Skin epidermis (tissue), 12 donors: ENCODE data around the gene CA14.
"Not testable (repeated sequence)": the region's sequence is repeated elsewhere in the genome, so short reads cannot be mapped to it uniquely, and the experiment has no call there.

Experiments
- H3K27ac ChIP-seq, 21 experiments: fragments of 200-600 bp; sonication (generic) in 11 of 21; one replicate each; pipeline ENCODE4 v1.5.0; 2020; ENCODE audit warnings: mild to moderate bottlenecking in 3 of 21, inconsistent platforms in 2 of 21, moderate library complexity in 2 of 21
- H3K4me3 ChIP-seq, 7 experiments: fragments of 200-600 bp; sonication (generic) in 2 of 7; one replicate each; pipeline ENCODE4 v1.5.0; 2020; ENCODE audit warnings: inconsistent platforms in 2 of 7, mild to moderate bottlenecking in 2 of 7, moderate library complexity in 1 of 7

Gene CA14

DNA sequence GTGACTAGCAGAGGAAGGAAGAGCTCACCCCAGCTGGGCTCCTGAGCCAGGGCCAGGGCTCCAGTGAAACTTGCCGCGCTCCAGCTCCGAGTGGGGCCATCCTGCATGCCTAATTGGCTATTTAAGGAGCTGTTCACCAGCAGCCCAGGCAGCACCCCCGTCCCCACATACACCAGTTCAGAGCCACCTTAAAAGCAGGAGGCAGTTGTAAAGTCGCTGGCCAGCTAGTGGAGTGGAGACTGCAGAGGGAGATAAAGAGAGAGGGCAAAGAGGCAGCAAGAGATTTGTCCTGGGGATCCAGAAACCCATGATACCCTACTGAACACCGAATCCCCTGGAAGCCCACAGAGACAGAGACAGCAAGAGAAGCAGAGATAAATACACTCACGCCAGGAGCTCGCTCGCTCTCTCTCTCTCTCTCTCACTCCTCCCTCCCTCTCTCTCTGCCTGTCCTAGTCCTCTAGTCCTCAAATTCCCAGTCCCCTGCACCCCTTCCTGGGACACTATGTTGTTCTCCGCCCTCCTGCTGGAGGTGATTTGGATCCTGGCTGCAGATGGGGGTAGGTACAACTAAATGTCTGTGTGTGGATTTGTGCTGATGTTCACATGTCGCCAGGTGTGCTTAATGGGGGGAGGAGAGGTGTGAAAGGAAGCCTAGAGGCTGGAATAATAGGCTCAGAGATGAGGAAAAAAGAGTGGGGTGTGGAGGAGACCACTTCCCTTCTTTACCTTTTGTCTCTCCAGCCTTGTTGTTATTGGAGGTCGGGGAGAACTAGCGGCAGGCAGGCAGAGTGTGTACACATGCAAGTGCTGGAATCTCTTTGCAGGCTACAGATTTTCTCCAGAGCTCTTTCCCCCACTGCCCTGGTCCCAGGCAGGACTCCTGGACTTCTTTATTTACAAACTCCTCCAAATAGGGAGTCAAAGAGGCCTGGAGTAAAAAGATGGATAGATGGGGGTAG lies at the start of gene CA14:
TSS of gene CA14 (plus strand) at position 151 of the 962 bp plus-strand sequence. CDS start at position 506, 355 bp downstream.
- Histone ChIP-seq H3K4me3 (no peak within 1 kb of the TSS), H3K27ac (peak within 1 kb of the TSS in 1 of 21 experiments; percentile 30)

DNA sequence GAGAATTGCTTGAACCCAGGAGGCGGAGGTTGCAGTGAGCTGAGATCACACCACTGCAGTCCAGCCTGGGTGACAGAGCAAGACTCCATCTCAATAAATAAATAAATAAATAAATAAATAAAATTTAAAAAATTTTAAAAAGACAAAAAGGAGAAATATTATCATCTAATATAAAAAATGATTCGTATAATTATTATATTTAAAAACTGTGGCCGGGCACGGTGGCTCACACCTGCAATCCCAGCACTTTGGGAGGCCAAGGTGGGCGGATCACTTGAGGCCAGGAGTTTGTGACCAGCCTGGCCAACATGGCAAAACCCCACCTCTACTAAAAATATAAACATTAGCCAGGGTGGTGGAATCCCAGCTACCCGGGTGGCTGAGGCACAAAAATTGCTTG lies 49.1 kb upstream of the CA14 start:
- not testable (repeated sequence) for H3K27ac ChIP-seq, H3K4me3 ChIP-seq

DNA sequence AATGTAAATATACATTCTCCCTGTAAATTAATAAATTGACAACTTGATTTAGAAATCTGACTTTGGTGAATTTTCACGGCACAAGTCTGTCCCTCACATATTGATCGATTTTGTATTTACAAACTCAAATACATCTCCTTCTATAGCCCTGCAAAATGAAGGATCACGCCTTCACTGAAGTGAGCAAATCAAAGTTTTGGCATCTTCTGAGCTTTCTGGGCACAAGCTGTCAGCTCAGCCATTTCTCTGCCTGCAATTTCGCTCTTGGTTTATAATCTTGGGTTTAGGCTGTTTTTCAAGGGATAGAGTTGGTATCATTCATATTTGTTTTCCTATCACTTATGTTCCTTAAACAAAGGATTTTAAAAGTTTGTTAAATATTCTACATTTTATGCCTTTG lies 47.5 kb upstream of the CA14 start:
- H3K4me3 ChIP-seq, result no peak overlapping the region
- no peak overlapping the region for H3K27ac ChIP-seq

DNA sequence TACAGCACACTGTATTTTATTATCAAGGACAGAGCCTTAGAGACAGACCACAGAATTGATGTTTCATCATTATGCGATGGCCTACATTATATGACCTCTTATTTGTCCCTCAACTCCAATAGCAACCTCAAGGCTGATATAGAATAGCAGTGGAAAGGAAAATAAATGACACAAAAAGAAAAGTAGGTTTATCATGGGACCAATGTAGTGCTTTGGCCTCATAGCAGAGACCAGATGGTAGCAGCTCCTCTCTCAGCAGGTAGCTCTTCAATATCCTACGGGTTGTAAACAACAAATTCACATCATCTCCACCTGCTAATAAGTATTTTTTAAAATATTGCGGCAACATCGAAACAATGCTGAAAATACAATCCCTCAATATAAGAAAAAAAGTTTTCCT lies 46.9 kb upstream of the CA14 start:
- Histone ChIP-seq H3K27ac (no peak overlapping the region), H3K4me3 (no peak overlapping the region)

DNA sequence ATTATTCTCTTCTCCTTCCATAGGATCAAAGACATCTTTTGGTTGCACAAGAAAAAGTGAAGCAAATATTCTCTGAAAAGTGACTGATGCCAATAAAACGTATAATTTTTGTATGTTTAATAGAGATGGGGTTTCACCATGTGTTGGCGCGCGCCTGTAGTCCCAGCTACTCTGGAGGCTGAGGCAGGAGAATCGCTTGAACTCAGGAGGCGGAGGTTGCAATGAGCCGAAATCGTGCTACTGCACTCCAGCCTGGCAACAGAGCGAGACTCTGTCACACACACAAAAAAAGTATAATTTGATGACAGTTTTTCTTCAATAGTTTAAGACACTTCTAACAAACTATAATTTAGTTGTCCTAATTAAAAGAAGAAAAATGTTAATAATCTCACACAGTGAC lies 45.5 kb upstream of the CA14 start:
- Histone ChIP-seq H3K27ac (no peak overlapping the region), H3K4me3 (no peak overlapping the region)

DNA sequence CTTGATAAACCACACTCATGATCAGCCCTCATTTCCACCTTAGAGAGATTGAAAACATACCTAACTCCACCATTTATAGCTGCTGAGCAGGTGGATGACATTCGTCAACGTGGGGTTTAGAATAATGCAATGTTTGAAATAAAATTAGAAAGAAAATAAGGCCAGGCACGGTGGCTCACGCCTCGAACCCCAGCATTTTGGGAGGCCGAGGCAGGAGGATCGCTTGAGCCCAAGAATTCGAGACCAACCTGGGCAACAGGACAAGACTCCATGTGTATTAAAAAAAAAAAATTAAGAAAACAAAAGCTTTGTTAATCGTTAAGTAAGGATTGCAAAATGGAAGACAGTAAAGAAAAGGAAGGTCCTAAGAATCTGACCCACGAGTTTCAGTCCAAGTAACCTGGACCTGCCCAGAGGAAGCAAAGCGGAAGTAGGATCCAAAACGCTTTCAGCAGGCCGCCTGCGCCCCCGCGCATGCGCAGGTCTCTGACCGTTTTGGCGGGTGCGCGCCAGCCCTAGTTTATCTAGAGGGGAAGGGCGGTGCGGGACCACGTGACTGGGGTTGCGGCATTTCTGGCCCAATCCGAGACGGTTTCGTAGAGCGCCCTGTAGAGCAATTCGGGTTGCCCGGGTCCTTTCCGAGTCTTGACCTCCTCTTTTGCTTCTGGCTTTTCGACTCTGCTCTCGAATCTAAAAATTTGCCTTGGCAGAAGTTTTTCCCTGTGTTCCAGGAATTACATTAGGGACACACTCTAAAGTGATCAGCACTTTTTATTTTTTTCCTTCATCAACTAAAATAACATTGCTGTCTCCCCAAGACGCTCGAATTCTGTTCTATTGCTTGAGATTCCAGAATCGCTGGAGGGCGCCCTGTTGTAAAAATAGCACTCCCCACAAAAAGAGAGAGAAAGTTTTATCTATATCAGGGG lies 44.1 kb upstream of the CA14 start:
- peak overlapping the region; percentile 28 to 48 (median 38) for H3K4me3 ChIP-seq
- peak overlapping the region in 20 of 21 experiments; percentile 2 to 82 (median 66) for H3K27ac ChIP-seq

DNA sequence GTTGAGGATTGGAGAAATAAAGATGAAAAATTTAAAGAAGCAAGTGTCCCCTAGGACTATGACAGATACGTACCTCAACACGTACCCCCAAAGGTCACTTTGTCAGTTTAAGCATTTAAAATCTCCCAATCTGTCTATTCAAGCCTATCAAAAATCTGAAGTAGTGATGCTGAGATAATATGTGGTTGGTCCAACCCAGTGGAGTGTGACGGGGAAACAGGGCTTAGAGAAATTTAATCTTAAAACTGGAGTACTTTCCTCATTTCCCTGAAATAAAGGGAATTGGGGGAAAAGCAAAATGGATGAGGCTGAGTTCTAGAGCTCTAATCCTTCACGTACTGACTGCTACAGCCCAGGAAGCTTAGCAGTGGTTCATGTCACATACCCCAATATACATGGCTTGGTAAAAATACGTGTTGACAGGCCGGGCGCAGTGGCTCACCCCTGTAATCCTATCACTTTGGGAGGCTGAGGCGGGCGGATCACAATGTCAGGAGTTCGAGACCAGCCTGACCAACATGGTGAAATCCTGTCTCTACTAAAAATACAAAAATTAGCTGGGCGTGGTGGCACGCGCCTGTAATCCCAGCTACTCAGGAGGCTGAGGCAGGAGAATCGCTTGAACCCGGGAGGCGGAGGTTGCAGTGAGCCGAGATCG lies 43.3 kb upstream of the CA14 start:
- peak overlapping the region; percentile 28 to 48 (median 38) for H3K4me3 ChIP-seq
- peak overlapping the region in 19 of 21 experiments; percentile 20 to 82 (median 66) for H3K27ac ChIP-seq

DNA sequence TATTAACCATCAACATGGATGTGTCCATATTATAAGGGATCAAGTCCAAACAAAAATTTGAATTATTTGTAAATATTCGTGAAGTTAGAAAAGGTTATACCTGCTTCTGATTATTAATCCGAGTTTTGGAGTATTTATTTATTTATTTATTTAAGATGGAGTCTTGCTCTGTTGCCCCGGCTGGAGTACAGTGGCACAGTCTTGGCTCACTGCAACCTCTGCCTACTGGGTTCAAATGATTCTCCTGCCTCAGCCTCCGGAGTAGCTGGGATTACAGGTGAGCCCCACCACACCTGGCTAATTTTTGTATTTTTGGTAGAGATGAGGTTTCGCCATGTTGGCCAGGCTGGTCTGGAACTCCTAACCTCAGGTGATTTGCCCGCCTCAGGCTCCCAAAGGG lies 41.7 kb upstream of the CA14 start:
- H3K4me3 ChIP-seq, H3K27ac ChIP-seq: not testable (repeated sequence)

DNA sequence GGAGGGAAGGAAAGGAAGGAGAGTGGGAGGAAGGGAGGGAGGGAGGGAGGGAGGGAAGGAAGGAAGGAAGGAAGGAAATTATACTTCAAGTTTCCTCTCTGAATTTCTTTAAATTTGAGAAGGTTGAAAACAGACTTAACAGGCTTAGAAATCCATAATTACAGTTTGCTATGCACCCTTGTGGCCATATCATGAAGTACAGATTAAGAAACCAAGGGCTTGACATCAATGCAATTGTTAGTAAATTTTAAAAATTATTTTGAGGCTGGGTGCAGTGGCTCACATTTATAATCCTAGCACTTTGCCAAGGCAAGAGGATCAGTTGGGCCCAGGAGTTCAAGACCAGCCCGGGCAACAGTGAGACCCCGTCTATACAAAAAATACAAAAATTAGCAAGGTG lies 36.0 kb upstream of the CA14 start:
- Histone ChIP-seq H3K27ac (no peak overlapping the region), H3K4me3 (no peak overlapping the region)

DNA sequence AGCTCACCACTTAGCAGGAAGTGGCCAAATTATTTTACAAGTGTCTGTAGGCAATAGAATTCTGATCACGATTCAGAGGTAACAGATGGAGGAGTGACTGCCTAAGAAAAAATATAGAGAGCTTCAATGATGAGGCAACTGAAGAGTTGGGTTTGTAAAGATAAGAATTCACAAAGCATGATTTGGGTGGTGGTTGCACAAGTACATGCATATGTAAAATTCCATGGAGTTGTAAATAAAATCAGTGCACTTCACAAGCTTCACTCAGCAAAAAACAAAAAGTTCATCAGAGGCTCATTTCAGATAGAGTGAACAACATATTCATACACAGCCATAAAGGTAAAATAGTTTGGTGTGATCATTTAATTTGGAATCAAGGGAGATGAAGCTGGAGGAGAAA lies 32.6 kb upstream of the CA14 start:
- Histone ChIP-seq H3K27ac (no peak overlapping the region), H3K4me3 (no peak overlapping the region)

DNA sequence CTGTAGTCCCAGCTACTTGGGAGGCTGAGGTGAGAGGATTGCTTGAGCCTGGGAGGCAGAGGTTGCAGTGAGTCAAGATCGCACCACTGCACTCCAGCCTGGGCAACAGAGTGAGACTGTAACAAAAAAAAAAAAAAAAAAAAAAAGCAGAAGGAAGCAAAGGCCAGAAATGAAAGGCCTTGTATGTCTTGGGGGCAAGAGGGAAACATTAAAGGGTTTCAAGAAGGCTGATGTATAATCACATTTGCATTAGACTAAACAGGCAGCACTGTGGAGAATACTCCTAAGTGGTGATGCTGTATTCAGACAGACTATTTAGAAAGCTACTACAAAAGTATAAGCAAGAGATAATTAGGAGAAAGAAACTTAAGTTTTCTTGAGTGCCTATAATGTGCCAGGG lies 32.0 kb upstream of the CA14 start:
- no peak overlapping the region for H3K4me3 ChIP-seq
- no peak overlapping the region for H3K27ac ChIP-seq

DNA sequence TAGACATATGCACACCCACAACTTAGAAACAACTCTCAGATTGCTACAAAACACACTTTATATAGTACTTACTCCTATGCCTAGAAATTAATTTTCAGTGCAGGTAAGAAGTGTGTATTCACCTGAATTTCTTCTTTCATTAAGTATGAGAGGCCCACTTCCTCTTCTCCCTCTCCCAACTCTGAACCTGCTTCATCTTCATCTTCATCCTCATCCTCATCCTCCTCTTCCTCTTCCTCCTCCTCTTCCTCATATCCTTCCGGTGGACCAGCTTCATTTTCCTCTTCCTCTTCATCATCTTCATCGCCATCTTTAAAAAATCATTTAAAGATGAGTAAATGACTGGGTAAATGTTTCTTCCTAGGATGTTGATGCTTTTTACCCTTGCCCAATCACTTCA lies 31.1 kb upstream of the CA14 start:
- Histone ChIP-seq H3K4me3 (no peak overlapping the region), H3K27ac (no peak overlapping the region)

DNA sequence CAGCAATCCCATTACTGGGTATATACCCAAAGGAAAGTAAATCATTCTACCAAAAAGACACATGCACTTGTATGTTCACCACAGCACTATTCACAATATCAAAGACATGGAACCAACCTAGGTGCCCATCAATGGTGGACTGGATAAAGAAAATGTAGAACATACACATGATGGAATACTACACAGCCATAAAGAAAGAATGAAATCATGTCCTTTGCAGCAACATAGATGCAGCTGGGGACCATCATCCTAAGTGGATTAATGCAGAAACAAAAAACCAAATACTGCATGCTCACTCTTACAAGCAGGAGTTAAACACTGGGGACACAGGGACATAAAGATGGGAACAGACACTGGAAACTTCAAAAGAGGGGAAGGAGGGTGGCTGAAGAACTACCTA lies 30.3 kb upstream of the CA14 start:
- no peak overlapping the region for H3K27ac ChIP-seq

DNA sequence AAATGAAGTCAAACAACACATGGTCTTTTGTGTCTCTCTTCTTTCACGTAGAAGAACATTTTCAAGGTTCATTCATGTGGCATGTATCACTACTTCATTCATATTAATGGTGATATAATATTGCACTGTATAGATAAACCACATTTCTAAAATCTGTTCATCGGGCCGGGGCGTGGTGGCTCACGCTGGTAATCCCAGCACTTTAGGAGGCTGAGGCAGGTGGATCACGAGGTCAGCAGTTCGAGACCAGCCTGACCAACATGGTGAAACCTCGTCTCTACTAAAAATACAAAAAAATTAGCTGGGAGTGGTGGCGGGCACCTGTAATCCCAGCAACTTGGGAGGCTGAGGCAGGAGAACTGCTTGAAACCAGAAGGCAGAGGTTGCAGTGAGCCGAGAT lies 29.3 kb upstream of the CA14 start:
- H3K4me3 ChIP-seq, H3K27ac ChIP-seq: not testable (repeated sequence)

More for the DNA sequence above, 30.3 kb upstream of the CA14 start:
- no peak overlapping the region for H3K4me3 ChIP-seq

DNA sequence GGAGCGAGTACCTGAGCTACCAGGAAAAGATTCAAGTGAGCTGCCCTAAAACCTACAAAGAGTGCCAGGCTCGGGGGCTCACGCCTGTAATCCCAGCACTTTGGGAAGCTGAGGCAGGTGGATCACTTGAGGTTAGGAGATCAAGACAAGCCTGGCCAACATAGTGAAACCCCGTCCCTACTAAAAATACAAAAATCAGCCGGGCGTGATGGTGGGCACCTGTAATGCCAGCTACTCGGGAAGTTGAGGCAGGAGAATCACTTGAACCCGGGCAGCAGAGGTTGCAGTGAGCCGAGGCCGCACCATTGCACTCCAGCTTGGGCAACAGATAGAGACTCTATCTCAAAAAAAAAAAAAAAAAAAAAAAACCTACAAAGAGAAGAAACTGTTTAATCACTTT lies 24.7 kb upstream of the CA14 start:
- H3K4me3 ChIP-seq, result not testable (repeated sequence)
- peak overlapping the region in 7 of 21 experiments; percentile 90 to 98 (median 95) for H3K27ac ChIP-seq

DNA sequence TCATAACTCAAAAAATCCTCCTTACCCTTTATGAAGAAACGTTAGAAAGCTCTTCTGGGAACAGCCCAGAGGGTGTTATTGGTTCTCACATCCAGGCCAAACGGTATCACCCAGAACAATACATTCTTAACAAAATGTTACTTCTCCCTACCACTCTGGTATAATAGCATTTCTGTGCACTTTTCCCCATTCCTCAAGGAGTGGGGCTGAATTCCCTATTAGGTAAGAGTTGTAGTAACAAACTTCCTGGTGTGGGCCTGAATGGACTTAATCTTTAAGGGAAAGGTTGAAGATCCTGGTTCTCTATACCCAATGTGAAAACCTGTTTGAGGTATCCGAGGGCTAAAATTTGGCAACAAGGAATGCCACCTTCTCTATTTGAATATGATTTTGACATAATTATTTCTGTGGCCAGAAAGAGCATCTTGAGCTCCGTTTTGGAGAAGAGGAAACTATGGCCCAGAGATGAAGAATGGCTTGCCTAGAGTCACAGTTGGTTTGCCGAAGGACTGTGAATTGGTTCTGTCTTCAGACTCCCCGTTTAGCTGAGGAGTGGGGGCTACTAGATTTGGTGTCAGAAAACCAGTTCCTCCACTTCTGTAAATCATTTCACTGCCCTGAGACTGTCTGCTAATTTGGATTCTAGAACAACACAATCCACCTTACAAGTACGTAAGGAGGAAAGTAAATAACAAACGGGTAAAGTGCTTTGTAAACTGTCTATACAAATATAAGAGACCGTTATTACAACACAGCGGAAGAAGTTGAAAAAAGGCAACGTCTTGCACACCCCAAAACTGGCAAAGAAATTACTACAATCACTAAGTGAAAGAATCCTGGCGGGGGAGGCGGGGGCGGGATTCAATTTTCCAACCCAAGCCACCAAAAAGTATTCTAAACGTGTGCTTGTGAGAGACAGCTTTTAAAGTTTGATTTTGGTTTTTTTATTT lies 23.9 kb upstream of the CA14 start:
- peak overlapping the region in 20 of 21 experiments; percentile 83 to 98 (median 94) for H3K27ac ChIP-seq

DNA sequence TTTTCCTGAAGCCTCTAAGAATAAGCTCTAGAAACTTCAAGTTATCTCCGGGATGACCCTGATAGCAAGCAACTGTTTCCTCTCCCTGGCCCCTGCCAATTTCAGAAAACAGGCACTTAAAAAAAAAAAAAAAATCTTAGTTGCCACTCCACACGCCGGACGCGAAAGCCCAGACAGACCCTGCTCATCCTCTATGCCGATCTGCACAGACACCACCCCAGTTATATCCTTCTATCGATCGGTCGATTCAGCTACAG lies 23.3 kb upstream of the CA14 start:
- peak overlapping the region in 20 of 21 experiments; percentile 83 to 98 (median 94) for H3K27ac ChIP-seq
- peak overlapping the region; percentile 67 to 98 (median 81) for H3K4me3 ChIP-seq

More for the DNA sequence above, 23.9 kb upstream of the CA14 start:
- peak overlapping the region; percentile 67 to 98 (median 81) for H3K4me3 ChIP-seq

DNA sequence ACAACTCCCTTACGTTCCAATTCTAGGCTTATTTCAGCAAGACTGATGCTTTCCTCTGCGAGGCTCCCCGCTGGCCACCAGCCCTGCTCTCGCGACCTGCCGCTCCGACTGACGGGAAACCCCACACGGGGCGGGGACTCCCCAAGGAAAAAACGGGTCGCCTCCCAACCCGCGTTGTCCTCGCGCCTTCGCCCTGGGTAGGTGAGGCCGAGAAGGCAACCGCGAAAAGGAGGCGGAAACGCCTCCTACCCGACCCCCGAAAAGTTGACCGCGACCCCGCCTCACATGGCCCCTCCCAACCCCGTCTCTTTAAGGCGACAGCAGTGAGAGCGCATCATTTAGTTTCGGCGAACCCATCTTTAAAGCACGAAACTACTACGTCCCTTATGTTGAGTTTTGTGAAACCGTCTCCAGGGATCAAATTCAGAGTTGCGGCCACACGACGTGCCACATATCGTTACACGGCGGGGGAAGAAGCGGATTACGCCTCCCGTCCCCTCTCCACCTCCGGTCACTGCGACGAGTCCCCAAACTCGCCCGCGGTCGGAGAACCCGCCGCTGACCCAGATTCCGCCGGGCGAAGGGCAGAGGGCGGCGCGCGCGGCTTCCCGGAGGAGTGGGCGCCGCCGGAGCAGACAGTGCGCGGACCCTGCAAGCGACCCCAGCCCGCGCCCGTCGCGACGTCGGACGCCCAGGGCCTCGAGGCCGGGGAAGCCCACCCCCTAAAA lies 22.8 kb upstream of the CA14 start:
- peak overlapping the region; percentile 46 to 98 (median 94) for H3K27ac ChIP-seq
- H3K4me3 ChIP-seq, result peak overlapping the region; percentile 67 to 98 (median 81)
